GM18873 (cell line): ENCODE data around the gene TRPV4.

Experiments
- ATAC-seq: cut with Tn5 transposase; IDR thresholded peaks from one replicate; pipeline ENCODE4 v1.9.1; 2021; ENCODE audit warnings: mild to moderate bottlenecking, moderate library complexity, moderate number of reproducible peaks; ENCODE audit not compliant: unreplicated experiment, low FRiP score

Gene TRPV4

DNA sequence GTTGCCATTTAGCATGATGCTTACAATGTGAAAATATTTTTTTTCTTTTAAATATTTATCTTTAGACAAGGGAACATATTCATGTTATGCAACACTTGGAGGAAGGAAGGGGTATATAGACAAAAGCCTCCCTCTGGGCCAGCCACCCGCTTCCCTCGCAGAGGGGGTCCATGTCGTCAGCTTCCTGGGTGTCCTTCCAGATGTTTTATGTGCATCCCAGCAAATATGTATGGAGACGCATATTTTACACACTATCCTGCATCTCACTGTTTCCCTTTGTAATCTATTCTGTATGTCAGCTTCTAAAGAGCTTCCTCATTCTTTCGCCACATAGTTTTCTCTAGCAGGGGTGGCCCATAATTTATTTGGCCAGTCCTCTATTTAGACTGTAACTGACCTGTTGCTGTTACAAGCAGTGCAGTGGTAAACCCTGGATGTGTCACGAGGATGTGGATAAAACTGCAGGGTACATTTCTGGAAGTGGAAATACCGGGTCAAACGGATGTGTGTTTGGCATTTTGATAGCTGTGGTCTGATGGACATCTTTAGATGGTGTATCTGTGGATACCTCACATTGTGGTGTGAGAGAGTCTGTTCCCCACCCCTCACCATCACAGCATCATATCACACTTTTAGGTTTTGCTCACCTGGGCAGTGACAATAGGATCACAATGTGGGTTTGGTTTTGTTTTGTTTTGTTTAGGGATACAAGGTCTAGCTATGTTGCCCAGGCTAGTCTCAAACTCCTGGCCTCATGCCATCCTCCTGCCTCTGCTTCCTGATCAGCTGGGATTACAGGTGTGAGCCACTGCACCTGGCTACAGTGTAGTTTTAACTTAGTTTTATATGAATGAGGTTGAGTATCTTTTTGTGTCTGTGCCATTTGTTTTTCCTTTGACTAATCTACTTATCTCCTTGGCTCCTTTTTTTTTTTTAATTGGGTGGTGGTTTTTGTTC lies 87.9 kb downstream of the TRPV4 start:
- ATAC-seq: no peak

DNA sequence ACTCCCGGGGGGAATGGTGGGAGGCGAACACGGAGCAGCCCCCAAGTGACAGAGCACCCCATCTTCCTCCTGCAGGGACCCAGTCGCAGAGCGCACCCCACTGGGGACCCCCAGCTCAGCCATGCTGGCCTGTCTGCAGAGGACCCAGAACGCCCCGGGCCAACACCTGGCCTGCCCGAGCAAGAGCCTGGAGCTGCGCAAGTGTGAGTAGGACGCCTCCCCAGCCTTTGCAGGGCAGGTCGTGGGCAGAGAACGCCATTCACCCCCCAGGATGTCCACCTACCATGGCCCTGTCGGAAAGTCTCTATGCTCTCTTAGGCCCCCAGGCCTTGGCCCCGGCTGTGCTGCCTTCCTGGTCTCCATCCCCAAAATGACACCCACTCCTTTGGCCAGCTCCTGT lies 89.2 kb downstream of the TRPV4 start:
- ATAC-seq: no peak

DNA sequence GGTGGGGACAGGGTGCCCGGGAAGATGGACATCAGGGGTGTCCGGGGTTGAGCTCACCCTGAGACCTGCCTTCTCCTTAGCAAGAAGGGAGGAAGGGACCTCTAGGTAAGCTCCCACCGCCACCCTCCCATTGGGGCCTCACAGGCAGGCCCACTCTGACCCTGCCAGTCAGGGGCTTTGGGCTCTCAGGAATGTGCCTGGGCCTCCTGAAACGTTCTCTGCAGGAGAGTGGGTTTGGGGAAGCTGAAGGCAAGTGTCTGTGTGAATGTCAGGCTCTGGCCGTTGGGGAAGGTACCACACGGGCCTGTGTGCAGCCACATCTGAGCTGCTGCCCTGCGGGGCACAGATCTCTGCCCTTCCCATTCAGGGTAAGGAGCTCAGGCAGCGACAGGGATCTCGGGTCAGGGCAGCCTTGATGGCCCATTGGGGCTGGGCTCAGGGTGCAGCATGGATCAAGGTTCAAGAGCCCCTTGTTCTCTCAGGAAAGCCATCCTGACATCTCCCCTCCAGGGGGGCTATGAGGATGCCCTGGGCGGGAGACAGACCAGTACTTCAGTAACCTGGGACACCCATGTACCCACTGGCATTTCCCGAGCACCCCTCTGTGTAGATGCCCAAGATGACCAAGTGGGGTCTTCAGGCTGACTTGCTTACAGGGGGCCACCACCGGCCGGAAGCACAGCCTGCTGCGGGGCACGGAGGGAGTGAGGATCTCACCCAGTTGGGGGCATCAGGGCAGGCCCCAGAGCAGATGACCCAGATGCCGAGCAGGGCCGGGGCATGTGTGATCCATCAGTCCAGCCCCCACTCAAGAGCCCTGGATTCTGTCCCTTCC lies 89.9 kb downstream of the TRPV4 start:
- no peak for ATAC-seq

DNA sequence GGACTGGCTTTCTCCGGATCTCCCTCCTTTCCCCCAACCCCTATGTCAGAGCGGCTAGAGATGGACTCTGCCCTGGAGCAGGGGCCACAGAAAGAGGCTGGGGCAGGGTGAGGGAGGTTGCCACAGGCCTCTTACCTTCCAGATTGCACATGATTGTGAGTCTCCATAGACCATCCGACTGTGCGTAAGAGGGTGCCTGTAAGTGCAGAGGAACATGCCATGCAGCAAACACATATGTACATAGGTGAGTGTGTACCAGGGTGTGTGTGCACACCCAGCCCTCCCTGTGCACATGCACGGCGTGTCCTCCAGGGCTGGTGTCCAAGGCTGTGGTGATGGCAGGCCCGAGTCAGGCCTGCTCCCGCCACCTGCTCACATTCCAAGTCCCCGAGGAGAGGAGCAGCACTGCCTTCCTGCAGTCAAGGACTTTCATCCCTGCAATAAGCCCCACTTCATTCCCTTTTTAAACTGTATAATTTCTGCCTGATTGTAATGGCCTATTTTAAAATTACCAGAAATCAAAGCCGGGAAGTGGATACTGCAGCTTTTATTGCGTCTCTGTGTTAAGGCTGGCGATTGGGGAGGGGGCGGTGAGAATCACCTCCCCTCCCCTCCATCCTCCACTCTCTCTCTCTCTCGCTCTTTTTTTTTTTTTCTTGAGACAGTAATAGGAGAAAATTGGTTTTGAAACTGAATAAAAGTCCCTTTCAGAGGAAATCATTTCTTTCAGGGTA lies 91.1 kb downstream of the TRPV4 start:
- ATAC-seq: no peak

DNA sequence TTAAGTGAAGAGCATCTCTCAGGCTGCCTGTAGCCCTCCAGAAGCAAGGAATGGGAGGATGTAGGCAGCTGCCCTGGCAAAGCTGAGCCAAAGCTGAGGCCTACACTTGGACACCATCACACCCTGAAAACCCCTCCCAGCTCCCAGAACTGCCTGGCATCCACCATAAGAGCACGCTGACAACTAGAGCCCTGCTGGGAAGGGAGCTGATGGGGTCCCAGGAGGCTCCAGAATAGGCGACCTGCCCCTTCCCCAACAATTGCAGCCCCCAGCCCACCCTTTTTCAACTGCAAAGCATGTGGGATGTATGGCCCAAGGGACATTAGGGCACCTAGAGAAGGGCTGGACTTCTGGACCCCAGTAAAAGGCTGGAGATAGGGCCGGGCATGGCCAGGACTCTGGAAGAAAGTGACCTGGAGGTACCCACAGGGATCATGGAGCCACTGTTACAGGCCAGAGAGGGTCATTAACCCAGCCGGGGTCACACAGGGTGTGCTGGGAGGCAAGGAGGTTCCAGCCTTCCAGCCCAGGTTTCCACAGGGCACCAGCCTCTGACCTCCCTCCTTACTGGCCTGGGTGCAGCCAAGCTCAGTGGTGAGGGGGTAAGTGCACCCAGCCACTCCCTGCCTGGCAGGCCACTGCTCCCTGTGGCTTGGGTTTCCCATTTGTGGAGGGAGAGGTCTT lies 91.8 kb downstream of the TRPV4 start:
- no peak for ATAC-seq

DNA sequence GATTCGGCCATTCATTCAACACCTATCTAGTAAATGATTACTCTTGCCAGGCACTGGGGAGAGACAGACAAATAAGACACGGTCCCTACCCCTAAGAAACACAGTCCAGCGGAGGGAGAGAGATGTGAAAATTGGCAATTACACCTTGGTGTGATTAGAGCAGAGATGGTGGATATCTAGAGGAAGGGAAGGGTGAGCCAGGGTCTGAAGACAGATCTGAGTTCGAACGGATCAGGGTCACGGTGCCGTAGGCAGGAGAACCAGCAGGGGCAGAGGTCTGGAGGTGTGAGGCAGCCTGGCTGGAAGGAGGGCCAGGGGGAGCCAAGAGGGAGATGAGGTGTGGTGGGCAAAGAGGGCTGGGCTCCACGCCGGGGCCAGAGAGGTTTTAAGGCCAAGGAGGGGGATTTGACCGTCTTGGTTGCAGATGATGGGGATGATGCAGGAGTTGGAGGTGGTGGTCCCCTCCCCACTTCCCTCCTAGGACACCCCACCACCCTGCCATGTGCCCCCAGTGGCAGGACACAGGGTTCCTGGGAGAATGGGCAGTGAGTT lies 92.4 kb downstream of the TRPV4 start:
- no peak for ATAC-seq

DNA sequence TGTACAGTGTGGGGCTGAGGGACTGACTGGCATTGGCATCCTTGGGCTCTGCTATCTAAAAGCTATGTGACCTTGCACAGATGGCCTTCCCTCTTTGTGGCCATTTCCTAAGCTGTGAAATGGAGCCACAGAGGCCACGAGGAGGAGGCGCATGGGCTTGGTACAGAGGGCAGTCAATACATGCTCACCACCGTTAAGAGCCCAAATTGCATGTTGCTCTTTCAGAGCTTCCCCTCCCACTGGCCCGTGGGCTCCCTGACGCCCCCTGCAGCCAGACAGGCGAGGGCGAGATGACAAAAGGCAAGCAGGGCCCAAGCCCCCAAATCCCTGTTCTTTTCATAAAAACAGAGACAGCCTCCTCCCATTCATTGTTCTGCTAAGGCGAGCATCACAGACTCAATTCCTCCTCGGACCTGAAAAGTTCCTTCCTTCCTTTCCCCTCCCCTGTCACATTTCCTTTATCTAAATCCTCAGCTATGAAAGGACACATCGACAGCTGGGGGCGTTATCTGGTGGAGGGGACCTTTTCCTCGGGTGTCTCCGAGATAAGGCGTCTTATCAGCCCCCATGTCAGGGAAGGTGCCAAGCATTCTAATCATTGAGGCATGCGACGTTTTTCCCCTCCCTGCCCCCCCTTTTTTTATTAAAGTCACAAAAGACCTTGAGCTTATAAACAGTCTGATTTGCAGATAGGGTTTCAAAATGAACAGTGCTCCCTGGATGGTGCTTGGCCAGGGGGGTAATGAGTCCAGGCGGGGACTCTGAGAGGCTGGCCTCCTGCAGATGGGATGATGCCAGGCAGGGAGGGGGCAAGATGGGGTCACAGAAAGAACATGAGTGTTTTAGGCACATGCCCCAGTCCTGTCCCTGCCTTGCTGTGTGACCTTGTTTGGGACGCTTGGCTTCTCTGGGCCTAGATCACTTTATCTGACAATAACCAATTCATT lies 93.2 kb downstream of the TRPV4 start:
- no peak for ATAC-seq

DNA sequence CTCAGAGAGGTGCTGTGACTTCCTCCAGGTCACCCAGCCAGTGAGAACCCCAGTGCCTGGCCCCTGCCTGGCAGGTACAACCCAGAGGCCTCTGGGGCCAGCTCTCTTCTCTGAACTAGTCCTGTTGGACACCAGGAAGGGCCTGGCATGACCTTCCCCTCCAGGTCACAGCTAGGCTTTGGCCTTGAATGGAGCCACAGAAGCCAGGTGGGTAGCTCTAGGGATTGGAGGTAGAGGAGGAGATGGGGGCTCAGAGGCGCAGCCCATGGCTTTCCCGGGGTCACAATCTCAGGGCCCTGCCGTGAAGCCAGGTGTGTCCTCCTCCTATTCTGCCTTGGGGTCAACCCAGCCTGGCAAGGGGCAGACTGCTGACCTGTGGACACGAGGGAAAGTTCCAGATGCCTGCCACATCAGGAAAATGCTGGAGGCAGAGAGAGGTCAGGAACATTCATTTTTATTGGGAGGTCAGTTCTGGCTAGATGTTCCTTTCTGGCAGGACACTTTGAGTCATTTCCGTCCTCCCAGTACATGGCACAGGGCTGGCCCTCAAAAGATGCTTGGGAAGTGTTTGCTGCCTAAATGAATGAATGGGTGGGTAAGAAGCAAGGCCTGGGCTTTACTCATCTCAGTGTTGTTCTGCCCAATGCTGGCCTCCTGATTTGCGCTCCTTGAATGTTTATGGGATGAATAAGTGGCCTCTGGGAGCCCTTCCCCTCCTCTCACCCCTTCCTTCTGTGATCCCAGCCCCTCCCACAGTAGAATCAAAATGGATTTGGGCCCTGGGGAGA lies 94.1 kb downstream of the TRPV4 start:
- no peak for ATAC-seq

DNA sequence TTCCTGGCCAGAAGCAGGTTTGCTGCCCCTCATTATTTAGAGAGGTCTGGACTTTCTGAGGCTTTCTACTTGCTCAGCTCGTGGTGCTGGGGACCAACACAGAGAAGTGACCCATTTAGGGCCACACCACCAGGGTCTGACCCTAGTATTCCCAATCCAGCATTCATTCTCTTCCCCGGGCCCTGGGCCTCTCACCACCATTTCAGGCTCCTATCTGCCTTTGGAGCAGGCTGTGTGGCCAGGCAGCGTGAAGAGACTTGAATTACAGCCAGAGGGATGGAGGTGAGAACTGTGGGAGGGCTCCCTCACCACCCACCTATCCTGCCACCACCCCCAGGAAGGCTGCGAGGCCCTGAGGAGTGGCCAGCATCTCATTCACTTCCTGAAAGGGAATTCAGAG lies 95.0 kb downstream of the TRPV4 start:
- ATAC-seq: no peak

DNA sequence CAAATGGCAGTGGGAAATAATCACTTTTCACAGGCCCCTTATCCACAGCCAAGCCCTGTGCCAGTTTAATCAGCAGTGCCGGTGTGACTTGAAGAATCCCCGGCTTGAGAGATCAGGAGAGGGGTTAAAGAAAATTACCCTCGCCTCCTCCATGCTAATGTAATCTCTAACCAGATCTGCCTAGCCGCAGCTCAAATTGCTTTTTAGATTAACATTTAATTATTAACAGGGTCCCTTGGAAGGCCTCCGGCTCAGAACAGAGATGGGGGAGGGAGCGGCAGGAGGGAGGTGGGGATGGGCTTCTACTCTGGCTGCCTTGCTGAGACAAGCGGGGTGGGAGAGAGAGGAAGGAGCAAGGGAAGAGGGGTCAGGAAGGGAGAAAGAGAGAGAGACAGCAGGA lies 95.6 kb downstream of the TRPV4 start:
- no peak for ATAC-seq

DNA sequence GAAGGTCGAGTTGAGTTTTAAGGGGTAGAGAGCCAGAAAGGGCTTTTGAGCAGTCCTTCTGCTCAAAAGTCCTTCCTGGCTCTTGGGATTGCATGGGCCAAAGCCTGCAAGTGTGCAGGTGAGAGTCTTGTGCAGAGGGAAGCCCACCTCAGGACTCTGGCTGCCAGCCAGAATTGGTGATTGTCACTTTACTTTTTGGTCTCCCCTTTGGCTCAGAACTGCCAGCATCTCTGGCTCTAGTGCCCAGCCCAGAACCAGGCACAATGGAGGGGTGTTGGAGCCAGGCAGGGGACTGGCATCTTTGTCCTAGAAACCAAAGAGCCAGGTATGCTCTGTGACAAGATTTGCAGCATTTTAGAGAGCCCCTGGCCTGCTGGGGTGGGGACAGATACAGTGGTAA lies 96.1 kb downstream of the TRPV4 start:
- ATAC-seq: no peak

DNA sequence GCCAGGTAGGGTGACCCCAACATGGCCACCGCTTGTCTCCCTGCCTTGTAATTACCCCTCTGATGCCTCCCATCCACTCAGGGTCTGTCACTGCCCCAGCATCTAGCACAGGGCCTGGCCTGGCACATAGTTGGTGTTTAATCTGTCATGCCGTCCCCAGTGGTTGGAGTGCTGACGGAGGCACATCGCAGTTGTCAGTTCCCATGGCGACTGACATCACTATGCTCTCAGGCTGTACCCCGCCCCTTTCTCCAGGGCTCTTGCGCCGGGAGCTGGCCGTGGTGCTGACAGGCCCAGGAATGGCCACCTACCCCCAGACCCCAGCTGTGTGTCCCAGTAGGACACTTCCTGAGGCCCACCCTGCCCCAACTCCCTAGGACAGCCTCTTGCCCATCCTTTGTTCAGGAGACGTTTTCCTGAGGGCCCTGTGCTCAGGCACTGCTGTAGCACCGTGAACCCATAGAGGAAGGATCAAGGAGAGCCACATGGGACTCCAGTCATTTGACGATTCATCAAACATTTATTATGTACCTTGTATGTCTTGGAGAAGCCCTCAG lies 96.6 kb downstream of the TRPV4 start:
- ATAC-seq: no peak

DNA sequence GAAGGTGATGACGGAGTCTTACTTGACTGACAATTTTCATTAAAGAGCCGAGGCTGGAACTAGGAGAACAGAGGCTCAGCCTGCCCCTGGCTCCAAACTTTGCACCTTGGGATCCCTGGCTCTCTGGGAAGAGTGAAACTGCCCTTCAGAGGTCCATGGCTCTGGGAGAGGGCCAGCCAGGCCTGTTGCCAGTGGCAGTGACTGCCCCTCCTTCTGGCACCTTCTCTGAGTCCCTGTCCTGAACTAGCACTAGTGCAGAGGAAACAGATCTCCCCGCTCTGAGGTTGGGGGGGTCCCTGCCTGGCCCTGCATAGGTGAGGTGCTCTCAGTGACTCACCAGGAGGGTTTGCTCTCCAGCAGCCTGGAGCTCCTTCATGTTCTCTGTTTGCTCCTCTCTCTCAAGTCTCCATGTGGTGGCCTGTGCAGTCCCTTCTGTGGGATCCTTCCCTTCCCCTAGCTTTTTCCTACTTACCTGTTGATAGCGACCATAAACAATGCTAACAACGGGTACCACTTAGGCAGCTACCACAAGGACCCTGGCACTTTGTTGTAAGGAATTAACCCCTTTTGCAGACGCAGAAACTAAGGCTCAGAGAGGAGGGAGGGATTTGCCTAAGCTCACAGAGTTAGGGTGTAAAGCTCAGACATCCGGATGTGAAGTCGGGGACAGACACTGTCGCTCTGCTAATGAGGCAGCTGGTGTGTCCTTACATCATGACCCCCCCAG lies 97.2 kb downstream of the TRPV4 start:
- ATAC-seq: no peak

DNA sequence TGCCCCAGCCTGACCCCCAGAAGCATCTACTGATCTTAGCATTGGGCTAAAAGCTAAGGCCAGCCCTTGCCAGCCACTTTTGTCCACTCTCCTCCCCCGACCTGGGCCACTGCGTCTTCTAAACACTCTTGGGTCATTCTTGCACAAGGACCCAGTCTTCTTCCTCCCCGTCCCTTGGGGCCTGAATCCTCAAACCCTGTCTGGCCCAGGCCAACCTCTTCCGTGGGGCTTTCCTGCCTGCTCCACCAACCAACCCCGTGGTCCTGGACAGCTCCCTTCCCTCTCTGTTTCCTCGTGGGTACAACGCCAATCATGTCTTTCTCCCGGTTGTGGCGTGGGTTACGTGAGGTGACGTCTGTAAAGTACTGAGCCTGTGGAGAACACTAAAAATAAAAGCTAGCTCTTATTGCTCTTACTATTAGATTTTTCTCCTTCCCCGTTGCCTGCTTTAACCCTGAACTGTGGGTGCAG lies 98.1 kb downstream of the TRPV4 start:
- no peak for ATAC-seq

DNA sequence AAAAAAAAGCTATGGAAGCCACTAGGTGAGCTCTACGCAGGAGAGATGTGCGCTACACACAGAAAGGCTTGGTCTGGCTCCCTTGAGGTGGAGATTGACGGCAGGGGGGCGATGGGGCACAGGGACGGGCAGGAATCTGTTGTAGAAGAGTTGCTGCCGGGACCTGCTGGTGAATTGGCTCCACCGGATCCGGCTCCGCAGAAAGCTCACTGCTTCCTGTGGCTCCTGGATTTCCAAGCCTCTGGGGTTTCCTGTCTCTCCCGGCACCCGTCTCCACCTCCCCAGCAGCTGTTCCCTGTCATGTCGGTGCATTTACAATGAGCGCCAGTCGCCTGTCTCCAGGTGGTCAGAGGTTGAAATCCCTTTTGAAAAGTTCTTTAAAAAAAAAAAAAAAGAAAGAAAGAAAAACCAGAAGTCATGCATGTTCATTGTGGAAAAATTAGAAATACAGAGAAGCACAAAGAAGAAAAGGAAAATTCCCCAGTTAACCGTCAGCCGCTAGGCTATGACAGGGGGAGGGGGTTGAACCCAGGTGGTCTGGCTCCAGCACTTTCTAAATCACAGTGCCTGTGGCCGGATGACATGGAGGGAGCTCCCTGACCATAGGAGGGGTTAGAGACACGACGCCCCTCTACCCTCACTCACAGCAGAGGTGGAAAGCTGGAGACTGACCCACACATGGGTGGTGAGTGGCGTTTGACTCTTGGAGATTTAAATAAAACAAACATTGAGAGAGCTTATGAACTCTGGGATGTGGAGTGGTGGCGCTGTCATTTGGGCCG lies 98.8 kb downstream of the TRPV4 start:
- ATAC-seq: no peak
